22Rv1 (cell line): ENCODE results near the gene USP34.

Source experiments
- CTCF ChIP-seq: fragments of 450-650 bp; IDR thresholded peaks from 2 replicates; pipeline ENCODE4 v1.5.1; 2017; ENCODE audit warnings: mild to moderate bottlenecking
- ZFX ChIP-seq: fragments of 450-650 bp; IDR thresholded peaks from 2 replicates; pipeline ENCODE4 v1.6.1; 2017; ENCODE audit warnings: antibody characterized with exemption, borderline replicate concordance

- TF ChIP-seq CTCF (no peak), ZFX (no peak)
Observed at GRCh38 chr2:61356261-61356957, 114.5 kb downstream of the USP34 start.
